Activated naive CD4-positive, alpha-beta T cell treated with anti-CD3 and anti-CD28 coated beads, Interleukin-2, amount 50 U/mL, for 24 hours (primary cell): ENCODE data around the gene TMEM176A.
A peak's percentile ranks its signal among the peaks of the same experiment; 100 is the strongest.

ENCODE experiments used
- H3K27ac Mint-ChIP-seq: one replicate; pipeline ENCODE4 v1.8.0; 2021; ENCODE audit warnings: mild to moderate bottlenecking, mixed read lengths
- H3K27me3 Mint-ChIP-seq: one replicate; pipeline ENCODE4 v1.8.0; 2021; ENCODE audit warnings: mixed read lengths
- H3K36me3 Mint-ChIP-seq: one replicate; pipeline ENCODE4 v1.8.0; 2021; ENCODE audit warnings: mixed read lengths
- H3K4me1 Mint-ChIP-seq: one replicate; pipeline ENCODE4 v1.8.0; 2021; ENCODE audit warnings: mixed read lengths
- H3K4me3 Mint-ChIP-seq: one replicate; pipeline ENCODE4 v1.8.0; 2021; ENCODE audit warnings: mild to moderate bottlenecking, mixed read lengths
- H3K9me3 Mint-ChIP-seq: one replicate; pipeline ENCODE4 v1.8.0; 2021; ENCODE audit warnings: mixed read lengths

TMEM176A gene

GRCh38 chr7:150781103-150781502 lies 19.5 kb upstream of the TMEM176A start:
- no peak overlapping the region for H3K27ac Mint-ChIP-seq
- no peaks in the 10 kb centered on the region for H3K9me3 Mint-ChIP-seq
- no peaks in the 10 kb centered on the region for H3K36me3 Mint-ChIP-seq
- peaks cover 17% of the 10 kb centered on the region for H3K4me1 Mint-ChIP-seq
- H3K4me3 Mint-ChIP-seq = no peak overlapping the region
- peaks cover 2% of the 10 kb centered on the region for H3K27me3 Mint-ChIP-seq

DNA sequence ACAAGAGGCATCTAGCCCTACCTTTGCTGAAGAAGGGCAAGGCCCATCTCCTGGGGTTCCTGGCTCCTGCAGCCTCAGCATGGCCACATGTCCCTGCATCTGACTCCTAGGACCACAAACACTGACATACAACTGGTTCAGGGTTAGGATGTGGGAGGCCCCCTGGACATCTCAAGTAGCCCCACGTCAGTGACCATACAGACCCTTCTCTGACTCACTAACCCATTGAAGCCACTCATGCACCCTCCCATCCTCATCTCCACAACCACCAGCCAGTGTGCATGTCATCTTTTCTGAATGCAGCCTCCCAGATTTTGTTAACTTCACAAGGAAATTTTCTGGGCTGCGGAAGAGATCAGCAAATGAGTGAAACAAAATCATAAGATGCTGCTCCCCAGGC lies 18.6 kb upstream of the TMEM176A start:
- Mint-ChIP-seq H3K4me1 (peaks cover 18% of the 10 kb centered on the region), H3K4me3 (no peak overlapping the region), H3K36me3 (no peaks in the 10 kb centered on the region), H3K27ac (no peak overlapping the region), H3K27me3 (peaks cover 2% of the 10 kb centered on the region), H3K9me3 (no peaks in the 10 kb centered on the region)

DNA sequence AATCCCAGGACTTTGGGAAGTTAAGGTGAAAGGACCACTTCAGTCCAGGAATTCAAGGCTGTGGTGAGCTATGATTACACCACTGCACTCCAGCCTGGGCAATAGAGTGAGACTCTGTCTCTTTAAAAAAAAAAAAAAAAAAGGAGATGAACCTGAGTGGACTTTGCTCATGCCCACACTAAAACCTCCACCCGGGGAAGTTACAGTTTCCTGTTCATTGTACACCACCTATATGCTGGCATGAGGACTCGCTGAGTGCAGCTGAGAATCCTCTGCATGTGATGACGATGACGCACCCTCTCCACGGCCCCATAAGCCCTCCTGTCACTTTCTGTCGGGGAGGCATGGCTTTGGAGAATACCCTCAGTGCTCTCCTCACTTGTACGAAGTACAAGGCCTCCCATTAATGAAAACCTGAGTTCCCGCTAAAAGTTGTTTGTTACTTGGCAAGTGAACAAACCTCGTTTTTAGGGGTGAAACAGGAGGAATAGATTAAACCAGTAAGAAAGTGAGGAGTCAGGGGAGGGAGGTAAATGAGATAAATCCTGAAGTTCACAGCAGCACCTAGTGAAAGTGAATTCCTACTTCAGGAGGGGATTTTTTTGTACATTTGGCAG lies 16.3 kb upstream of the TMEM176A start:
- H3K27me3 Mint-ChIP-seq = peaks cover 2% of the 10 kb centered on the region

DNA sequence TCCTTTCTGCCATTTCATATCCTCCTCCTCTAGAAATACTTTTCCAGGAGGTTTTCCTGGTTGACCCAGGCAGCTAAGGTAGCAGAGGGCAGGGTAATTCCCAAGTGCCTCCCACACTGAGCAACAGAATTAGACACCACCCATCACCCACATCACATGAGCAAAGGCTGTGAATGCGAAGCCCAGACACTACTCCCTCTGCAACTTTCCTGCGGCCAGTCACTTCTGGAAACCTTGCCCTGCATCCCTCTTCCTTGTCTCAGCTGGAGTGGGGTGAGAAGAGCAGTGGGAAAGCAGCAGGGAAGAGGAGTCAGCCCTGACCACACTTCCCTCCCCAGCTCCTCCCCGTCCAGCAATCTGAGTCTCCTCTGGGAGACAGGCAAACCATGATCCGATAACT lies 15.6 kb upstream of the TMEM176A start:
- H3K27ac Mint-ChIP-seq = no peak overlapping the region
- H3K9me3 Mint-ChIP-seq = no peaks in the 10 kb centered on the region
- H3K4me3 Mint-ChIP-seq = no peak overlapping the region
- no peaks in the 10 kb centered on the region for H3K36me3 Mint-ChIP-seq
- peaks cover 2% of the 10 kb centered on the region for H3K27me3 Mint-ChIP-seq
- H3K4me1 Mint-ChIP-seq = peaks cover 6% of the 10 kb centered on the region

More for the DNA sequence above, 16.3 kb upstream of the TMEM176A start:
- Mint-ChIP-seq H3K27ac (no peak overlapping the region), H3K9me3 (no peaks in the 10 kb centered on the region), H3K4me3 (no peak overlapping the region), H3K36me3 (no peaks in the 10 kb centered on the region), H3K4me1 (peaks cover 6% of the 10 kb centered on the region)

DNA sequence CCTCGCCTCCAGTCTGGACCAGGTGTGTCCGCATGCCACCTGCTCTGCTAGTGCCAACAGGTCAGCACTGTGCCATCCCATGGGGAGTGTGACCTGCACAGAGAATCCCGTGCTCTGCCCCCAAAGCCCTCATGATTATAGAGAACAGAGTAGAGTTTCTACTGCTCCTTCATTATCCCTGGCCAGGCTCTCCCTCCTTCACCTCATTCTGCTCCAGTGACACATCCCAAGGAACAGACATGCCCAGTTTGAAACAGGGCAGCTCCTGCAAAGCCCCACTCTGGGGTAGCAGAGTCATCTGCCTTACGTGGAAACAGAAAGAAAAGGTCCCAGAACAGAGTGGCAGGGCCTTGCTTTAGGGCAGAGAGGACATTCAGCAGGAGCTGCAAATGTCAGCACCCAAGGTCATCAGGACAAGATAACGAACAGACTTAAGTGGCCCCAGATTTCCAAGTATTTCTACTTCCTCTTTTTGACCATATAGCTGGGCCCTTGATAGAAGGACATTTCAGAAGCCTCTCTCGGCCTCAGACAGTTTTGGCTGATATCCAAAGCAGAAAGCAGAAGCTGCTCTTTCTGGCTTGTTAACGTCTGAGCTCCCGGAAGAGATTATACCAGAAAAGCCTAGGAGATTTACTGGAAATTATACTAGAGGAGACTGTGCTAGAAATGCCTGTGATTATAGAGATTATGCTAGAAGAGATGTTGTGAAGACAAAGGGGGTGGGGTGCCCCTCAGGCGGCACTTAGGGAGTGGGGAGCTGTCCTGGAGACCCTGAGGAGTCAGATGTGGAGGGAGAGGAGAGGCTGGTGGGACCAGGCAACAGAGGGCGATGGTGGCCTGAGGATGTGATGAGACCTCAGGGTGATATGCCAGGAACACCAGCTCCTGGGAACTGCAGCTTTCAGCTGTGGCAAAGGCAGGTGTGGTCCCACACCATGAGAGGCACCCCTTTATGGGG lies 13.0 kb upstream of the TMEM176A start:
- Mint-ChIP-seq H3K4me1 (peaks cover 6% of the 10 kb centered on the region), H3K27ac (no peak overlapping the region), H3K27me3 (peaks cover 2% of the 10 kb centered on the region), H3K9me3 (no peaks in the 10 kb centered on the region), H3K36me3 (no peaks in the 10 kb centered on the region), H3K4me3 (no peak overlapping the region)

DNA sequence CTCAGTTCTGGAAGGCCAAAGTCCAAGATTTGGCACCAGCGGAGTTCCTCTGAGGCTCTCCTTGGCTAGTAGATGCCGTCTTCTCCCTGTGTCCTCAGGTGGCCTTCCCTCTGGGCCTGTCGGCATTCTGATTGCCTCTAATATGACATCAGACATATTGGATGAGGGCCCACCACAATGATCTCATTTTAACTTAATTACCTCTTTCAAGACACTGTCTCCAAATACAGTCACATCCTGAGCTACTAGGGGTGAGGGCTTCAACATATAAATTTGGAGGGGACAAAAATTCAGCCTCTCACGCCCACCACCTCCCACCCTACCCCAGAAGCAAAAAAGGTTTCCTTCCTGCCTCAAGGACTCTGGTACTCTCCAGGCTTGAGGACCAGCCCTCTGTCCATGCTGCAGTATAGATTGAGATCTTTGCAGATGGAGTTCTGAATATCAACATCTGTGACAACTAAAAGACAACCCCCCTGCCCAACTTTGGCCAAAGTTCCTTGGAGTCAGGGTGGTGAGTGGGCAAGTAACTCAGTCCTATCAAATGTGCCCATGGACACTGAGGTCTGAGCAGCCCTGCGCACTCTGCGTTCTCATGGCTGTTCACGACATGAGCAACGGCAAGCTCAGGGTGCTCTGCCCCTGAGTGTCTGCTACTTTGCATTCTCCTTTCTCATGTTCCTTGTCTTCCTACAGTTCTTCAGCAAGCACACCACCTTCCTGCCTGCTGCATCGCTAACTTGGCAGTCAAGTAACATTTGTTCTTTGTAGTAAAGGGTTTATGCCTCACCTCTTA lies 11.9 kb upstream of the TMEM176A start:
- no peaks in the 10 kb centered on the region for H3K9me3 Mint-ChIP-seq
- H3K4me1 Mint-ChIP-seq = peaks cover 6% of the 10 kb centered on the region
- no peak overlapping the region for H3K4me3 Mint-ChIP-seq
- H3K27ac Mint-ChIP-seq = no peak overlapping the region
- peaks cover 2% of the 10 kb centered on the region for H3K27me3 Mint-ChIP-seq
- H3K36me3 Mint-ChIP-seq = no peaks in the 10 kb centered on the region

DNA sequence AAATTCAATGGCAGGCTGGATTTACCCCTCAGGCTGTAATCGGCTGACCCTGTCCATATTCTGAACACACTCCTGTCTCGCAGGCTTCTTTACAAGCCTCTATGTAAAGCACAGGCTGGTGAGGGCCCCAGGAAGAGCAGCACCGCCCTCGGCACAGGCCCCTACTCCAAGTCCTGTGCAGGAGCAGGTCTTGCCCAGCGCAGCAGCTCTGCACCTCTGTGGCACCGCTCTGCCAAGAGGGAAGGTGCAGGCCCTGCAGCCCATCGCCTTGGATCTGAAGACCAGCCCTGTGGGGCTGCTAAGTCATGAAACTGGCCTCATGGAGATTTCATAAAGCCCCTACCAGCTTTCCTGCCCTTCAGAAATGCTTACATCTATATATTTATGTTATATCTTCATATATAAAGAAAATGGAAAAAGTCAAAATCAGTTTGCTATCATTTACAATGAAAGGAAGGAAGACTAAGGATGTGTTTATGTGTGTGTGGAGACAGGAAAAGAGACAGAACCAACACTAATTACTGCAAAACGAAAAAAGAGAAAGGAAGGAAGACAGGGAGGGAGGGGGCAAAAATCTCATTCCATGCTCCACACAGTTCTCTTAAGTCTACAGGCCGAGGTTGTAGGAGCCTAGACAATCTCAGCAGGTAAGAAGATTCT lies 10.0 kb upstream of the TMEM176A start:
- no peaks in the 10 kb centered on the region for H3K9me3 Mint-ChIP-seq
- H3K27me3 Mint-ChIP-seq = peaks cover 2% of the 10 kb centered on the region
- H3K4me1 Mint-ChIP-seq = peaks cover 6% of the 10 kb centered on the region

DNA sequence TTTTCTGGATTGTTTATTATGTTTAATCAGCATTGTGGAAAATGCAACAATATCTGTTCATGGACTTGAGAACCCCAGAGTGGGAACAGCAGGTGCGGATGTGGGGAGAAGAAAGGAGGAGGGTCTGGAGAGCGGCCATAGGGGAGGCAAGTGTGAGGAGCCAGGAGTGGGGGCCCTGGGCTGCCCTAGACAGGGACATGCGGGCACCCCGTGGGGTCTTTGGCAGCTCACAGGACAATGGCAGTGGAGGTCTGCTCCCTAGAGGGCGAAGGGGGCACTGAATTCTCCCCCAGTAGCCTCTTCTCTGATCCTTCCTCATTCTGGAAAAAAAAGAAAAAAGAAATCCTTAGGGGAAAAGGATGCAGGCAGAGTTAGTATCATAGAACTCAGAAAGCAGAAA lies 9.3 kb upstream of the TMEM176A start:
- H3K27ac Mint-ChIP-seq = peak overlapping the region; percentile 19
- H3K4me1 Mint-ChIP-seq = no peaks in the 10 kb centered on the region
- no peak overlapping the region for H3K4me3 Mint-ChIP-seq
- H3K9me3 Mint-ChIP-seq = no peaks in the 10 kb centered on the region
- peaks cover 5% of the 10 kb centered on the region for H3K27me3 Mint-ChIP-seq
- peaks cover 4% of the 10 kb centered on the region for H3K36me3 Mint-ChIP-seq

More for the DNA sequence above, 10.0 kb upstream of the TMEM176A start:
- Mint-ChIP-seq H3K27ac (no peak overlapping the region), H3K4me3 (no peak overlapping the region), H3K36me3 (no peaks in the 10 kb centered on the region)

DNA sequence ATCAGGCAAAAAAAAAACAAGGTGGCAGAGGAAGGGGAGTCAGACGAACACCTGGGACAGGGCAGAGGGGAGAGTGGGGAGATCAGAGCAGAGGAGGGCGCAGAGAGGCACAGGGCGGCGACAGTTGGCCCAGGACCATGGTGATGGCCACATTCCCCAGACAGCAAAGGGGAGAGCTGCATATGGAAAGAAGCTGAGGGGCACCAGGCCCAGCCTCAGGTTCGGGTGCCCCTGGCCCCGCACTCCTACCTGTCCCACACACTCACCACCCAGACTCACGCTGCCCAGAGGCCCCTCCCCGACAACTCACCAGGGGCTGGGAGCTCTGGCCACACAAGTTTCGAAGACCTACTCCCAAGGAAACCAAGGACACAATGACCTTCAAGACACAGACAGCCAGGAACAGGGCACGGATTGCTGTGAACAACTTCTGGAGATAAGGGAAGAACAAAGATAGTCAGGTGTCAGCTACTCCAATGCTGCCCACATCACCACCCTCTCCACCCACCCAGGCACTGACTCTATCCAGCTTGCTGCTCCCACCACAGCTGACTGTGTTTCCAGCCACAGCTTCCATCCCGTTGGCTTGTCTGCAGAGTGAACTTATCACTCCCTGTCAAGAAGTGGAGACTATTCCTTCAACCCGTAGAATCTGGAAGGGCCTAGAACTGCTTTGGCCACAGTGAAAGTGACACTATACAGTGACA lies 8.7 kb upstream of the TMEM176A start:
- H3K4me3 Mint-ChIP-seq = no peak overlapping the region
- peaks cover 5% of the 10 kb centered on the region for H3K36me3 Mint-ChIP-seq
- no peaks in the 10 kb centered on the region for H3K9me3 Mint-ChIP-seq
- no peaks in the 10 kb centered on the region for H3K4me1 Mint-ChIP-seq
- H3K27ac Mint-ChIP-seq = no peak overlapping the region
- peaks cover 6% of the 10 kb centered on the region for H3K27me3 Mint-ChIP-seq

GRCh38 chr7:150793569-150794238 lies 6.9 kb upstream of the TMEM176A start:
- Mint-ChIP-seq H3K9me3 (no peaks in the 10 kb centered on the region), H3K27me3 (peaks cover 13% of the 10 kb centered on the region), H3K4me3 (no peak overlapping the region), H3K4me1 (no peaks in the 10 kb centered on the region), H3K36me3 (peaks cover 5% of the 10 kb centered on the region), H3K27ac (no peak overlapping the region)

GRCh38 chr7:150797661-150798060 lies 2.9 kb upstream of the TMEM176A start:
- no peaks in the 10 kb centered on the region for H3K9me3 Mint-ChIP-seq
- peaks cover 32% of the 10 kb centered on the region for H3K27me3 Mint-ChIP-seq
- H3K36me3 Mint-ChIP-seq = peaks cover 5% of the 10 kb centered on the region
- no peak overlapping the region for H3K27ac Mint-ChIP-seq
- H3K4me1 Mint-ChIP-seq = peaks cover 16% of the 10 kb centered on the region
- no peak overlapping the region for H3K4me3 Mint-ChIP-seq

DNA sequence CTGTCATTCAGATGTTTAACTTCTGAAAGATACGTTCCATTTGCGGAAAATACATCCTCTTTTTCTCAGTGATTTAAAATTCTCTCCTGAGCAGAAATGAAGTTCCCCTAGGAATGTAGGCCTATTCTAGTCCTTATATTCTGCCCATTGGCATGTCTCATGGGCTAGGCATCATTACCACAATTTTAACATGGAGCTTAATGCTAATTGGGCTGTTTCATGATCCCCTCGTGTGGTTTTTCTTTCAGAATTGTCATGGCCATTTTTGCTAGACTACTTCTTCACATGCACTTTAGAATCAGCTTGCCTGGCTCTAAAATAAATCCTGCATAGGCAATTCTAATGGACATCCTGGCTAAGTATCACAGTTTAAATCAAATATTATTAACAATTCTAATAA lies 1.4 kb upstream of the TMEM176A start:
- Mint-ChIP-seq H3K4me3 (peak overlapping the region; percentile 69), H3K4me1 (peaks cover 16% of the 10 kb centered on the region), H3K9me3 (no peaks in the 10 kb centered on the region), H3K27ac (no peak overlapping the region), H3K27me3 (peaks cover 32% of the 10 kb centered on the region), H3K36me3 (peaks cover 5% of the 10 kb centered on the region)

DNA sequence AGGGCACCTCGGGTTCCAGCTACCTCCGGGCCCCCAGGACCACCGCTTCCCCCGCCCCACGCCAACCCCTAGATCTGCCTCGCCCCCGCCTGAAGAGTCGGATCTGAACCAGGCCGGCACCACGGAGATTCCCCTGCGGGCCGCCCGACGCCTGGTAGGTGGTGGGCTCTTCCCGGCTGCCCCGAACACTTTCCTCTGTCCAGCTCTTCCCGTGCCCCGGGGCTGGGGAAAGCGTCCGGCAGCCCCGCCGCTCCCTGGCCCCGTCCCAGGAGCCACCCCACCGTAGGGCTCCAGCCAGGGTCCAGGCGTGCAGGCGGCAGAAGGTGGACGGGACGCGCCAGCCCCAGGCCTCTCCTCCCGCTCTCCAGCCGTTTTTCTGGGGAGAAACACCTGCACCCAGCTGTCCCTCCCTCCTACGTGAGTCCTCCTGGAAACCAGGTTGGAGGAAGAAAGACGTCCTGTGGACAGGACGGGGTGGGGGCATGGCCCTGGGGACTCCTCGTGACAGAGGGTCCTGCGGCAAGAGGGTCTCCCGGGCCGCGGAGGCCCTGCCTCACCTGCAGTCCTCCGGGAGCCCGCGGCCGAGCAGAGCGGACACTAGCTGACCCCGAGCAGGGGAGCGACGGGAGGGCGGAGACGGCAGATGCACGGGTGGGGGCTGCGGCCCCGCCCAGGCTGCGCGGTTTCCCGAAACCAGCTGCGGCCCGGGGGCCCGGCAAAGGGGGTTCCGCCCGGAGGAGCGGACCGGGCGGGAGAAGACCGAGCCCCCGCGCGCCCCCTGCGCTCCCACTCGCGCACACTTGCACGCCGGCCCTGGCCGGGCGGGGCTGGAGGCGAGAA lies 608 bp upstream of the TMEM176A start, which contains the start of gene TMEM176B:
Gene TMEM176B (minus strand): TSS at position 624 of the 840 bp plus-strand sequence. CDS start 3,795 bp downstream, outside the sequence.
- H3K4me3 Mint-ChIP-seq = peak within 1 kb of the TSS; percentile 69
- H3K27ac Mint-ChIP-seq = no peak within 1 kb of the TSS
- H3K4me1 Mint-ChIP-seq = peaks cover 16% of the 10 kb centered on the region
- H3K36me3 Mint-ChIP-seq = peaks cover 7% of the 10 kb centered on the region
- H3K27me3 Mint-ChIP-seq = peaks cover 32% of the 10 kb centered on the region
- H3K9me3 Mint-ChIP-seq = no peaks in the 10 kb centered on the region
